Amniotic epithelial cell (primary cell): ENCODE measurements around the gene DDX4.
"Not testable (repeated sequence)": the region's sequence is repeated elsewhere in the genome, so short reads cannot be mapped to it uniquely, and the experiment has no call there.

Experiments
- DNase-seq: peaks from one replicate; pipeline ENCODE4 v3.0.0-alpha.2; 2010; ENCODE audit warnings: low read depth

The DDX4 gene

DNA sequence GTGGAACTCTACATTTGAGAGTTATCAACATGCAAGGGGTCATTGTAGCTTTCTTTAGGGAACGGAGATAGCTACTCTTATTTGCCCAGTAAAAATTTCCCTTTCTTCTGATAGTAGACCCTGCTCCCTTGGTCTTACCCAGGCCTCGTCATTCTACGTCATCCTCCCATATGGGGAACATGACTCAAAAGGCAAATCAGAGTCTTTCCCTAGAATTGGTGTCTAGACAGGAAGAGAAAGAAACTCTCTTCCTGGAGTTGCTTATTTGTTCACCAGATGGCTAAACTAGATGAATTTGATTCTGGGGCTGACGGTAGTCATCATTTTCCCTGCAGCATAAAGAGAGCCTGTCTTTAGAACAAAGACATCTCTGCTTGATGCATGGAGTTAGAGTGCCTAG is 13.6 kb upstream of the DDX4 start:
- DNase-seq, result no peak

DNA sequence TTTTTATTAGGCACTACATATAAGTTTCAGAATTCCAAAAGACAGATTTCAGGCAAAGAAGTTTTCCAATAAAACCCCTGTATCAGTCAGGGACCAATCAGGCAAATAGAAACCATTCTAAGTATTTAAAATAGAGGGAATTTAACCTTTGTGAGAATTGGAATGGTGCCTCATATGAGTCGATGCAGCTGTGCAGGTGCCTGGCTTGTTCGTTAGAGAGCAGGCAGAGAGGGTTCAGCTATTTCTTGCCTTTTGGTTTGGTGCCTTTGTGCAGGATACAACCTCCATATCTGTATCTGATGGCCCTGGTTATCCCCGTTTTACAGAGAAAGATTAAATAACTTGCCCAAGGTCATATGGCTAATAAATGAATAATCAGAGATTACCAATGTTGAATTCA is 6.0 kb upstream of the DDX4 start:
- no peak for DNase-seq

DNA sequence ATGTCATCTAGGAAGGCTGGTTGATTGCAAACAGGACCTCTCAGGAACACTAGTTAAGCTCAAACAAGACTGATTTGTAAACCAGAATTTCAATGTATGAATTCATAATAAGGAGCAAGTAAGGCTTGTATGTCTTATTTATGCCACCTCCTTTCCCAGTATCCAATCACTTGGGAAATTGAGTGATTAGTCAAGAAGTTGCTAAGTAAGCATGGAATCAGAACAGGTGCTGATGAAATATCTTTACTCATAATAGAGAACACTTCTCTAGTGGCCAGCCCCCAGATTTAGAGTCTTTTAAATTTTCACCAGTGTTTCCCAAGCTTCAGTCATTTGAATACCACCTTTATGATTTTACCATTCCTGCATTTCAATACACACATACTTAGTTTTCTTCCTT is 5.3 kb upstream of the DDX4 start:
- DNase-seq, result no peak

DNA sequence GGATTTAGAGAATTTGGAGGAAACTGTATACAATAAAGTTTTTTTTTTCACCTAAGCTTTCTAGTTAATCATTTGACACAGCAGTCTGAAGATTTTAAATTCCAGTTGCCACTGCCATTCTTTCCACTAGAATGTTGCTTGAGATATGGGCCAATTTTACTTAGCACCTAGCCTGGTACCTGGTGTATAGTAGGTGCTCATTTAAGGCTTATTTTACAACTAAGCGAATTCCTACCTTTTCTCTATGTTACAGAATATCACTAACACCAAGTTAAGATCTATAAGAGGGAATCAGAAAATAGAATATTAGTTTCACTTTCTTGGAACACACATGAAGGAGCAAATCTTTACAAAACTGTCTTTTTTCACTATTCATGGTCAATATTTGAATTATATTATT is 3.2 kb upstream of the DDX4 start:
- DNase-seq, result no peak

GRCh38 chr5:55742778-55743177 is 4.9 kb downstream of the DDX4 start:
- DNase-seq, result no peak

GRCh38 chr5:55747778-55748318 is 10.0 kb downstream of the DDX4 start:
- no peak for DNase-seq

DNA sequence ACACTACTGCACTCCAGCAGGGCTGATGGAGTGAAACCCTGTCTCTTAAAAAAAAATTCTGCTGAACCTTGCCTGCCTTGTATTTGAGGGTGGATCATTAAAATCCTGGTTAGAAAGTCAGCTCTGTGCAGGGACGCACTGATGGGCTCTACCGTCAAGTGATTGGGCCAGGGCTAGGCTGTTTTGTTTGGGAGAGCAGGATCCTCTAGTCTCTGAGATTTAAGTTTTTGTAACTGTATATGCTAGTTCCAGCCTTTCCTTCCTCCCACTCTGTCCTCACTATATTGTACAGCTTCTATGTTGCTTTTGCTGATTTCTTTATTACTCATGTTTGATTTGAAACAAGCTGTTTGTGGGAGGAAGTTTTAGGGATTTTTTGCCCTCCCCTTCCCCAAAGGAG is 11.5 kb downstream of the DDX4 start:
- no peak for DNase-seq

DNA sequence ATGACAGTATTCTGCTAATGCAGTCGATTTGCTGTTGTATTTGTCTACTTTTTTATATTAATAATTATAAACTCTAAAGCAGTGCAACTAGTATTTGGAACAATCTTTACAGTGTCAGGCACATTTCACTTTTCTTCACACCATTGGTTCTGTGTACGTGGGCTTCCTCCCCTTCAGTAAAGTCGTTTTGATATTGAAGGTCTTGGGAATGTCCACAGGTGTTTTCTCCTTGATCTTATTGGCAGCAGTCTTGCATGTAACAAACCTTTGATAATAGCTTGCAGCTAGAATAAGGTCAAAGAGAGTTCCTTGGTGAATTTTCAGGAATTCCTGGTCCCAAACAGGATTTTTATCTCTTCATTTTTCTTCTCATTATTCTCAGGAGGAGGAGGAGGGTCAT is 12.2 kb downstream of the DDX4 start:
- DNase-seq, result no peak

DNA sequence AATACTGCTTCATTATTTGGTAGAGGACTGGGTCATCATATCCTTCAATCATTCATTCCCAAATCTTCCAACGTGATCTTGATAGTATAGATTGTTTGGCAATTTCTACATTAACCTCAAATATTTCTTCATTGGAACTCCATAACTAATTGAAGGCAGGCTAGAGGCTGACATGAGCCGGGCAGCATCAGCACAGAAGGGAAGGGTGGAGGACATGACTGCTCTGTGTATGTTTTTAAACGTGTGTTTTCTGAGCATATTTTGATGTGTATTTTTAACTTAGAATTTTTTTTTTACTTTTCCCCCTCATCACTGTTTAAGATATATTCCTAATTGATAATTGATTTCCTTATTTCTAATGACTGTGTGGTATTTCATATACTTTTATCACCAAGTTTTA is 12.6 kb downstream of the DDX4 start:
- DNase-seq, result no peak

DNA sequence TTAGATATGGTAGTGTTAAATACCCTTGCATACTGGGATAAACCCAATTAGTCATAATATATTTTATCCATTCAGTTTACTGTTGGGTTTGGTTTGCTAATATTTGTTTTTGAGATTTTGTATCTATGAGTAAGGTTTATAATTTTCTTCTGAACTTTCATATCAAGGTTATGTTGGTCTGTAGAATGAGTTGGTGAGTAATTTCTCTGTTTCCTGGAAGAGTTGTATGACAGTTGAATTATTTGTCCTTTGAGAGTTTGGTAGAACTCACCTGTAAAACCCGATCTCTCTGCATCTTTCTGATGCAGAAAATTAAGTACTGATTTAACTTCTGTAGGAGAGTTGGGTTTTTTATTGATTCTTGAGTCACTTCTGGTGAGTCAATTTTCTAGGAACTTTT is 20.4 kb downstream of the DDX4 start:
- DNase-seq, result no peak

- DNase-seq, result no peak
Observed at GRCh38 chr5:55758714-55759113, 20.9 kb downstream of the DDX4 start.

DNA sequence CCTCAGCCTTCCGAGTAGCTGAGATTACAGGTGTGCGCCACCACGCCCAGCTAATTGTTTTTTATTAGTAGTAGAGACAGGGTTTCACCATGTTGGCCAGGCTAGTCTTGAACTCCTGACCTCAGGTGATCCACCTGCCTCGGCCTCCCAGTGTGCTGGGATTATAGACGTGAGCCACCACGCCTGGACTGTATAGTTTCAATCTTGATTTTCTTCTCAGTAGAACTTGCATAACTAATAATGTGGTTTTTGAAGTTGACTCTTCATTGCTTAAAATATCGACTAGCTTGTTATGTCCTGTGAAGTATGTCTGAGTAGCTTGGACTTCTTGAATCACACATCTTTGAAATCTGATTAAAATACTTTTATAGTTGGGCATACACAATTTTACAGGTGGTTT is 23.9 kb downstream of the DDX4 start:
- DNase-seq, result not testable (repeated sequence)

GRCh38 chr5:55763746-55764420 is 26.0 kb downstream of the DDX4 start:
- no peak for DNase-seq

- no peak for DNase-seq
Observed at GRCh38 chr5:55768279-55768678, 30.4 kb downstream of the DDX4 start.

DNA sequence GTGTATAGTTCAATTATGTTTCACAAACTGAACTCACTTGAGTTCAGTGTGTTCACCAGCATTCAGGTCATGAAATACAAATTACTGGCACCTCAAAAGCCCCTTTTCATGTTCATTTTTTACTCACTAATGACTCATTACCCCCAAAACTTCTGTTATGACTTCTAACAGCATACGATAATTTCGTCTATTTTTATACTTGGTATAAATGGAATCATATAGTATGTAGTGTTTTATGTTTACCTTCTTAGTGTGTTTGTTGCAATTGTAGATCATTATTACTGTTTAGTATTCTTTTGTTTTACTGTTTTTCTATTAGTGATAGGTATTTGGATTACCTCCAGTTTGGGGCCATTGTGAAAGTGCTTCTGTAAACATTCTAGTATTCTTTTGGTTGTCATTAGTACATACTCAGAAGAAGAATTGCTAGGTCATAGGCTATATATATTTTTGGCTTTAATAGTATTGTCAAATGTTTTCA is 33.4 kb downstream of the DDX4 start:
- DNase-seq, result no peak

DNA sequence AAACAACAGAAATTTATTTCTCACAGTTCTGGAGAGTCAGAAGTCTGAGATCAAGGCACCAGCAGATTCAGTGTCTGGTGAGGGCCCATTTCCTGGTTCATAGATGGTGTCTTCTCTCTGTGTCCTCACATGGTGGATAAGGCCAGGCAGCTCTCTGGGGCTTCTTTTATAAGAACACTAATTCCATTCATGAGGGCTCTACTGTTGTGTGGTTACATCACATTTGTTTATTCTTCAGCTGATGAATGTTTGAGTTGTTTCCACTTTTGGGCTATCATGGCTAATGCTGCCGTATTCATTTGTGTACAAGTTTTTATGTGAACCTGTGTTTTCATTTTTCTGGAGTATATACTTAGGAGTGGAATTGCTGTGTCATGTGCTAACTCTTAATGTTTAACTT is 35.2 kb downstream of the DDX4 start:
- peak; percentile 6 for DNase-seq

DNA sequence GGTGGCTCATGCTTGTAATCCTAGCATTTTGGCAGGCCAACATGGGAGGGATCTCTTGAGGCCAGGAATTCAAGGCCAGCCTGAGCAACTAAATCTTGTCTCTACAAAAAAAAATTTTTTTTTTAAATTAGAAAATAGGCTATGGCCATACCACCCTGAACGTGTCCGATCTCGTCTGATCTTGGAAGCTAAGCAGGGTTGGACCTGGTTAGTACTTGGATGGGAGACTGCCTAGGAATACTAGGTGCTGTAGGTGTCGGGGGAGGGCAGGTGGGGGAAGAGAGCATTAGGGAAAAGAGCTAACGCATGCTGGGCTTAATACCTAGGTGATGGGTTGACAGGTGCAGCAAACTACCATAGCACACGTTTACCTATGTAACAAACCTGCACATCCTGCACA is 39.5 kb downstream of the DDX4 start:
- no peak for DNase-seq

DNA sequence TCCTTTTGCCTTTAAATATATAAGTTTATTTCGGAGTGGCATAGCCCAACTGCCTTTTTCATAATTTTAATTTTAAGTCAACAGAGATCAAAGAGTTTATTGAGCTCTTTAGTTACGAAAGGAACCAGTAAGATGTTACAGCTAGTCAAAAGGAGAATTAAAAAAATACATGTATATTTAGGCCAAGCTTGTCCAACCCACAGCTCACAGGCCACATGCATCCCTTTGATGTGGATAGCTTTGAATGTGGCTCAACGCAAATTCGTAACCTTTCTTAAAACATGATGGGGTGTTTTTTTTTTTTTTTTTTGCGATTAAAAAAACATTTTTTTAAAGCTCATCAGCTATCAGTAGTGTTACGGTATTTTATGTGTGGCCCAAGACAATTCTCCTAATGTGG is 63.1 kb downstream of the DDX4 start:
- DNase-seq, result no peak

GRCh38 chr5:55808814-55809213 is 71.0 kb downstream of the DDX4 start:
- DNase-seq, result not testable (repeated sequence)

GRCh38 chr5:55815939-55816338 is 78.1 kb downstream of the DDX4 start:
- DNase-seq, result peak; percentile 25

DNA sequence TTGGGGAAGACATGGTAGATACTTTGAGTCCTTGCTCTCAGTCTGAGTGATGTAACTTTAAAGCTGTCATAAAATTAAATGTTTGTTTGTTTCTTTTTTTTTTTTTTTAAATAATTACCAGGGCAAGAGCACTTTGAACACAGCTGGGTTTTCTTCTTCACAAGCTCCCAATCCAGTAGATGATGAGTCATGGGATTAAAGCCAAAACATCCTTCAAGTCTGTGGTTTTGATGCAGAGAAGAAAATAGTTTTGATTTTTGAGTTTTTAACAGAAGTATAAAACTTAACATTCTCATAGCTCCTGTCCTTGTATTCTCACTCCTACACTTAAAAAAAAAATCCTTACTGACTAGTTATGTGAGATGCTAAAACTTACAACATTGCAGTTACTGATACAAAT is 78.5 kb downstream of the DDX4 start:
- peak; percentile 98 for DNase-seq

DNA sequence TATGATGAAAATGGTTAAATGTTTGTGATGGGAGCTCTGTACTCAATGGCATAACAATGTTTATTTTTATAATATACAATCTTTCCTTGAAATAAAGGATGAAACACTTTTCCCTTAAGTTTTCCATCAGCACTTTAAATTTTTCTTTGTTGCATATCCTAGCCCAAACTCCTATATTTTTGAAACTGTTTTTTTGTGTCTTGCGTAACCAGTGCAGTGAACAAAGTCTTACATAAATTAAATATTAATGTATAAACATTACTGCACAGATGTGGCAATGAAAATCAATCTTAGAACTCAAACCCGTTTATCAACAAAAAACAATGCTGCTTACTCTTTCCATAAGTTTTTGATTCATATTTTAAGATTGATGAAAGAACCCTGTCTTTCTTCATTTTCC is 79.2 kb downstream of the DDX4 start:
- peak; percentile 41 for DNase-seq

- DNase-seq, result peak; percentile 48
Observed at GRCh38 chr5:55820488-55820887, 82.6 kb downstream of the DDX4 start.
